Stimulated activated CD8-positive, alpha-beta memory T cell treated with anti-CD3 and anti-CD28 coated beads, Interleukin-4, amount 100 ng/mL, for 24 hours (primary cell): ENCODE results near the gene HDAC4.
A peak's percentile ranks its signal among the peaks of the same experiment; 100 is the strongest.

Experiments
- DNase-seq: peaks from one replicate; pipeline ENCODE4 v3.0.0-alpha.2; 2020; ENCODE audit warnings: low read depth

The HDAC4 gene

DNA sequence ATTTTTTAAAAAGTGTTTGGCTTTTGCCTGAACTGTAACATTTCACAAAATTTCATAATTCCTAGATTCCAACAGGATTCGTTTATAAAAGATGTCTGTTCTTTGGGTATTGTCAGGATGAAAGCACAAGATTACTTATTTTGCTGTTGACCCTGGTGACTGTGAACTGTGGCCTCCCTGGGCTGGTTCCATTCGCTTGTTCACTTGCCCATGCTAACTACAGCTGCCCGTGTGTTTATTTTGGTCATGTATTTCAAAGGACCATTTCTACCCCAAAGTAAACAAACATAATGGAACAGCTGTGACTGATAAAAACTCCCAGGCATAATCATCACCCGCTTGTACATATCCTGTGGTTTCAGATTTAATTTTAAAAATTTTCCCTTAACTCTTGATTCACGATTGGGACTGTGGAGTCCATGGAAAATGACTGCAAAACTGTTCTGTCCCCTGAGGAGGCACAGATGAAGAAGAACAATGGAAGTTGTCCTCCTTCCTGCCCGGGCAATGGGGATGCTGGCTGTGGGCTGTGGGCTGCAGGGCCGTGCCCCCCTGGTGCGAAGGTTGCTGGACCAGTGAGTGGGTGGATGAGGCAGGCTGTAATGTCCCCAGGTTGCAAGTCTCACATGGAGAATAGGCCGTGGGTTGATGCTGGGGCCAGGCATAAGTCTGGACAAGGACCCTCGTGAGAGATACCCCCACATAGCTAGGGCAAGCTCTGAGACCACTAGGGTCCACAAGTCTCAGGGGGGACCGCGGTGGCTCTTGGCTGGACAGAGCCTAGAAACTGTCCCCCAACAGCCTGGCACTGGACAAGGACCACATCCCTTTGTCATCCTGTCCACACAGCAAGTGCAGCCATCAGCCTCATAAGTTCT, 28.9 kb upstream of the HDAC4 start:
- DNase-seq: no peak

DNA sequence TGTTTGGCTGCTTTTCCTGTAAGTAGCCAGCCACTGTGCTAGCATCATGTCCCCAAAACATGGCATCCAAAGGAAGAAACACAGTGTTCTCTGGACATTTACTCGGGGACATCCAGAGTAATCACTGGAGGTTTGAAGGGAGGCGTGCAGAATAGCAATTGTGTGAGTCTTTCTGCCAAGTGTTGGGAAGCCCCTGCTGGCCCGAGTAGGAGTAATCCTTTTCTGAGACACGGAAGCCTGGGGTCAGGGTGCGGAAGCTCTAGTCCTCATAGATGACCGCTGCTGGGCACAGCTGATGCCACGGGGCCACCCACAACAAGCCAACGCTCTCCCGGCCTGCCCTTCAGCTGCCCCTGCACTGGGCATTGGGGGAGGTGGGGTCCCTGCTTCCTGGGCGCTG, 24.8 kb upstream of the HDAC4 start:
- DNase-seq: no peak

DNA sequence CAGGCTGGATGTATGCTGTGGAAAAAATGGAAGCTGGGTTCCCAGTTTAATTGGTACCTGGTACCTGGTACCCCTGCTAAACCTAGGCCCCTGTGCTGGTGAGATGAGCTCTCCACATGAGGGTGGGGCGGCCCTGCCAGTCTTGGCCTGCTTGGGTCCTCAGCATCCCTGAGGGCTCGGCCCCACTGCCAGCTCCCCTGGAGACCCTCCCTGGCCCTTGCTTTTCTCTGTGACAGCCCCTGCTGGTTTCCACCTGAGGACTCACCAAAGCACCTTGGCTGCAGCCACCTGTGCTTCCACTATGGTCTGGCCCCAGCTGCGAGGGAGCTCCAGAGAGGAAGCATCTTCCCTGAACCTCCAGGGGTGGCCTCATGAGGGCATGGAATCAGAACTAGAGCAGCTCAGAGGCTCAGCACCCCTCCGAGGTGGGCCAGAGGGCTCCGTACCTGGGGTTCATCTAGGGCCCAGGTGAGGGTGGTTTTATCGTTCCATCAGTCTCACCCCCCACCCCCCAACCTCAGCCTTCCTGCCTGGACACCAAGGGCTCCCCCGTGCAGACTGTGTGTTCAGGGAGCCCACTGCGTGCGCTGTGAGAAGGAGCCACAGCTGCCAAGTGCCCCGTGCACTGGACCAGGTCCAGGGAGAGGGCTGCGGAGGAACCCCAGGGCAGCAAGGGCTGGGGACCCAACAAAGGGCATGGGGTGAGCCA, 23.7 kb upstream of the HDAC4 start:
- DNase-seq: no peak

- no peak for DNase-seq
These were observed 22.7 kb upstream of the HDAC4 start for GRCh38 chr2:239423551-239423950.

- DNase-seq: no peak
These were observed 21.0 kb upstream of the HDAC4 start for GRCh38 chr2:239421851-239422250.

GRCh38 chr2:239420082-239420481, 19.3 kb upstream of the HDAC4 start:
- DNase-seq: no peak

- no peak for DNase-seq
These were observed 18.1 kb upstream of the HDAC4 start for GRCh38 chr2:239418918-239419317.

DNA sequence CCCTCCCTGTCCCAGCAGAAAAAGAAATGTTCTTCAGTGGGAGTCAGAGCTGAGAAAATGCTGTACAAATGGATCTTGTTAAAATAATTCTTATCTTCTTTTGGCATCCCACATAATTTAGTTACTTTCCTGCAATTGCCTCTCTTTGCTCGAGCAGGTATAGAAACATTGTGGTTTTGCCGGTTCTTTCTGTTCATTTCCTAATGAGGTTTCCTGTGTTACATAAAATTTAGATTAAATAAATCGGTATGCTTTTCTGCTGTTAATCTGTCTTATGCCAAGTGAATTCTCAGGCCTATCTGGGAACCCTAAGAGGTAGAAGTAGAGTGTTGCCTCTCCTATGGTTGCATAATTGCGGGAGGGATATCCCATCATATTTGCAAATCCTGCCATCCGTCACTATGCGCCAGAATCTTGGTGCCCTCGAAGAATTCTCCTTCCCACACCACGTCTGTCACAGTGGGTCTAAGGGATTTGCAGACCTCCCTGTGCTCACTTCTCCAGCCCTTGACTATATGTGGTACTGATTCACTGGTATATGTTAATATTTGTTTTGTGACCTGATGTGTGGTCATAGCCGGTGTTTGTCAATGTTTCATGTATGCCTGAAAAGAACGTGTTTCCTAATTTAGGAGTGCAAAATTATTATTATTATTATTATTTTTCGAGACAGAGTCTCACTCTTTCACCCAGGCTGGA, 12.2 kb upstream of the HDAC4 start:
- DNase-seq: no peak

- no peak for DNase-seq
These were observed 10.9 kb upstream of the HDAC4 start for GRCh38 chr2:239411549-239412319.

DNA sequence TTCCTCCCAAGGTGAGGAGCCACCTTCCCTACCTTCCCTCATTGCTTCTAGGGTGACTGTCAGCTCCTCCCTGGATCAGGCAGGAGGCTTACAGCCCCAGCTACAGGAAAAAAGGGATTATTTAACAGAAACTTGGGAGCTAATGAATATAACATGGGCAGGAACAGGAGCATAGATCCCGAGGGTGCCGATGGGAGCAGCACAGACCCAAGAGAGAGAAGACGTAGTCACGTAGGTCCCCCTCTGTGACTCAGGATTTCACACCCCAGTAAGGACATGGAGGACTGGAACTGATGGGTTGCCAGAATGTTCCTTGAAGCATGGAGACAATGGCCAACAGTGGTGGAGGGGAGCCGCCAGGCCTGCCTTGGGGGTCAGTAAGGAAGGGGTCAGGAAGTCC, 10.3 kb upstream of the HDAC4 start:
- no peak for DNase-seq

DNA sequence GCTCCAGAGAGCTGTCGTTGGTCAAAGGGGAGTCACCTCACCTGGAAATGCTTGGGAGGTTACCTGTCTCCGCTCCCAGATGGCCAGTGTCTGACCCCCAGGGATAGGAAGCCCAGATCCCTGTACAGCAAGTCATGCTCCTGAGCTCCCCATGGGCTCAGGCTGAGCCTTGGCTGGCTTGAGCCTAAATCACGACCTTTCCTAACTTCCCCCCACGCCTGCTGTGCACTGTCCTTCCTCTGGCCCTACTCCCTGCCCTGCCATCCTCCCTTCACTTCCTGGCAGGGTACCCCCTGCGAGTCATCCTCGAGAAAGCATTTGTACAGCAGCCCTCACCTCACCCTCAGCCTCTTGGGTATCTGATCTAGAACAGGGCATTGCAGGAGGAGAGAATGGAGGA, 9.2 kb upstream of the HDAC4 start:
- DNase-seq: no peak

DNA sequence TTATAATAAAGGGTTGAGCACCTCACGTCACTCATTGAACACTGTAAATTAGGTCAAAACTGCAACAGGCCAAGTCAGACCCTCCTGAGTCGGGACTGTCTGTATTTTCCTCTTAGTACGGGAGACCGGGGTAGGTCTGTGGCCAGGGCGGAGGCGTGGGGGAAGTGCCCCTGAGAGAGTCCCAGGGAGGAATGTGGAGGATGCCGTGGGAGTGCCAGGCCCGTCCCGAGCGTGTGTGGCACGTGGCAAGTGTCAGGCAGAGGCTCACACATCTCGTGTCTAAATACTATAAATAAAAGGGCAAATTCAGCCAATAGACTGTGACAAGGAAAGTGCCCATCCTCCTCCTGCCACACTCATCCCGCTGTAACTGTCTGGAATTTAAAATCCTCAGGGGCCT, 6.3 kb upstream of the HDAC4 start:
- DNase-seq: no peak

DNA sequence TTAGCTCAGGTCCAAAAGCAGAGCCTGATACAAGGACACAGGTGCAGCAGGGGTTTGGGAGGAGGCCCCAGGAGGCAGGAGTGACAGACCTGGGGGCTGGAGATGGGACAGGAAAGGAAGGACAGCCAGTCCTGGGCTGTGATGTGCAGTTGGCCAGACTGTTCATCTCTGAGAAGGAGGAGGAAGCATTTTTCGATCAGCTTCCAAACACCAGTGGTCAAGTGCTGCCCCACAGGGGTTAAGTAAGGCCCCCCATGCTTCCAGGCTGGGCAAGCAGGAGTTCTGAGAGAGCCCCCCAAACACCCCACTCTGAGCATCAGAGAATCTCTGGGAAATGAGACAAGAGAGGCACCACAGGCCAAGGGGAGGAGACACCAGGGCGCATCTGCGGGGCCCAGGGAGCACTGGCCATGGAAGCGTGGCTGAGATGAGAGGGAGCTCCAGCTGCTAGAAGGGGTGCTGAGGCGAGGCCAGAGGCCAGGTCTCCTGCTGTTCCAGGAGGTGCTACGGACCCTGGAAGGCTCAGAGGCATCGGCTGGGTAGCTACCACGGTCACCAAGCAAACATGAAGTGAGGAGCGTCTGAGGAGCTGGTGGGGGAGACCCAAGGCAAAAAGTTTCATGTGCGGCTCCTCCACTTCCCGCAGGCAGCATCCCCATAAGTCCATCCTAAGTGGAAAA, 5.6 kb upstream of the HDAC4 start:
- DNase-seq: no peak

DNA sequence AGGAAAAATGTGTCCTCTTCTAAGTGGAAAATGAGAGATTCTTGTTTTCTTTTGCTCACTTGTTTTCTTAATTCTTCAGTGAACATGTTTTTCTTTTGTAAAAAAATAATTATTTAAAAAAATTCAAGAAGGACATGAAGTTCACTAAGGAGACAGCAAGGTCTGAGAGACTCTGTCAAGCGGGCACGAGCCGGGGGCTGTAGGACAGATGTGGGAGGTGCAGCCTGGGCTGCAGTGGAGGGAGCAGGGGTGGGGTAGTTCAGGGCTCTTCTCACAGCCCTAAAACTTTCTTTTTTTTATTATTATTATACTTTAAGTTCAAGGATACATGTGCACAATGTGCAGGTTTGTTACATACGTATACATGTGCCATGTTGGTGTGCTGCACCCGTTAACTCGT, 4.3 kb upstream of the HDAC4 start:
- DNase-seq: no peak

DNA sequence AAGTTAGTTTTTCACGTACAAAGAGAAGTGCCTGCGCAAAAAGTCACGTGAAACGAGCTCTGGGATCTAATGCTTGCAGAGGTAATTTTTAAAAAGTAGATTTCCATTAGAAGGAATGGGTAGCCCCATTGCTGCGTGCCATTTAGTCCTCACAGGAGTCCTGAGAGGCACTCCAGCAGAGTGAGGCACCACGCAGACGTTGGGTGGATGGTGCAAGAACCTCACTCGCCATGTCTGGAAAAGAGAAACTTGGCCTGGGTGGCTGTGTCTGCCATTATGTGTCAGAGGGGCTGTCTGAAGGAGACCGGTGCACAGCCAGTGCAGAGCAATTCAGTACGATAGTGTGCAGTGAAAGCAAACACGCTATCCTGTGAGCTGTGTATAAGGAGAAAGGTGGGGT, 1.8 kb upstream of the HDAC4 start:
- no peak for DNase-seq

- DNase-seq: no peak
These were observed 1.0 kb upstream of the HDAC4 start for GRCh38 chr2:239401881-239402233.

- peak; percentile 99 for DNase-seq
These were observed 454 bp upstream of the HDAC4 start for GRCh38 chr2:239401067-239401880.

DNA sequence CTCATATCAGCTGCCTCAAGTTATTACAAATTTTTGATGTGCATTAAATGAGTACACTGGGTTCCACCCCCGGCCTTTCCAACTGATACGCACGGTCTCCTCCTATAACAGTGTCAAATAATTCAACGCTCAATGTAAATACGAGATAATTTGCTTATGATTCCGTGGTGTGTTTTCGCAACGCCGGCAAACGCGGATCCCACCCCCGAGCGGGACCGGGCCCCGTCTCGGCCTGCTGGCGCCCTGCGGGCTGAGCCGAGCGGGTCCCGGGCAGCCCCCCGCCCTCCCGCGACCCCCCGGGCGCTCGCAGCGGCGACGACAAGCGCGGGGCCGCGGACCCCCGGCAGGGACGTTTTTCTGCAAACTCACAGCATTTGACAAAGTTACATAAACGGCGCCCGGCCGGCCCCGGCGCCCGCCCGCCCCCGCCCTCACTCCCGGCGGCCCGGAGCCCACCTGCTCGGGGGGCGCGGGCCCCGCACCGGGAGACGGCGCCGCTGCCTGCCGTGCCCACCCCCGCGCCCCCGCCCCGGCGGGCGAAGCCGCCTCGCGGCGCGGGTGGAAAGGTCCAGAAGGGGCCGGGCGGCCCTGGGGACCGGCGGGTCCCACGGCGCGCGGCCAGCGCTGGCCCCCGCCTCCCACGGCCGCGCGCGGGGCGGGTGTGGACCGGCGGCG, 762 bp downstream of the HDAC4 start:
- DNase-seq: no peak

DNA sequence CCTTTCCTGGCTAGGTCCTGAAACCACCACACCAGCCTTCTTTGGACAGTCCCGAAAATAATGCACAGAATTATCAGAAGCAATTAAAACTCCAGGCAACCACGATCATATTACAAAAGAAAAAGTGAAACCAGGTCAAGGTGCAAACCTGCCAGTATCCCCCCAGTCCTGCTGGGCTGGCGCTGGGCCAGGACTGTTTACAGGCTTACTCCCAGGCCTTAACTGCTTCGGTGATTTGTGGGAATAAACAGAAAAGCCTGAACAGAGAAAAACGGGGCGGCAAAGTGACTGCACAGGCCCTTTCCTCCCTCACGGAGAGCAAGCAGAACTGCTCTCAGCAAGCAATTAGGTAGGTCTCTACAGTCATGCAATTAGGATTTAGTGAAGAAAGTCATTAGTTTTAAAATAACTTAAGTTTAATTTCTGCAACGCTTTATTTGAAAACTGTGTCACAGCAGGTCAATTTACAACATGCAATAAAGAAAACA, 1.3 kb downstream of the HDAC4 start:
- DNase-seq: no peak

GRCh38 chr2:239398521-239398921, 2.3 kb downstream of the HDAC4 start:
- DNase-seq: no peak
